Measurements from ENCODE around the gene DMRTC2.
"Not testable (repeated sequence)": the region's sequence is repeated elsewhere in the genome, so short reads cannot be mapped to it uniquely, and the experiment has no call there.

Gene DMRTC2

GRCh38 chr19:41872775-41873647 is 28.2 kb downstream of the DMRTC2 start:
- Histone ChIP-seq H3K36me3 (ENCODE audit: insufficient read depth, low read length) (peaks cover 58% of the 10 kb centered on the region), H3K4me2 (ENCODE audit: insufficient read depth, low read length) (no peak overlapping the region; the same call in 1 of the 2 replicates), H3K9me3 (ENCODE audit: insufficient read depth, low read length, severe bottlenecking) (no peaks in the 10 kb centered on the region), H2AFZ (ENCODE audit: low read depth, low read length) (no peak overlapping the region), H3K27ac (ENCODE audit: low read length) (peak overlapping the region; percentile 98), H4K20me1 (ENCODE audit: insufficient read depth, low read length) (peaks cover 37% of the 10 kb centered on the region), H3K9ac (ENCODE audit: low read depth, low read length) (0 out of 2 replicates have a peak overlapping the region, but pooled peaks have one; percentile 48), H3K79me2 (ENCODE audit: insufficient read depth, low read length) (peaks cover 34% of the 10 kb centered on the region), H3K4me1 (ENCODE audit: insufficient read depth, low read length) (peaks cover 99% of the 10 kb centered on the region), H3K4me3 (ENCODE audit: low read depth in 1 of 2, low read length in 2 of 2) (no peak overlapping the region), H3K27me3 (ENCODE audit: insufficient read depth, low read length, poor library complexity) (no peaks in the 10 kb centered on the region)
- DNase-seq (peak; percentile 72), ATAC-seq (ENCODE audit: insufficient read depth, low read depth) (no peak)
- no peak for TF ChIP-seq EZH2 (IDR thresholded peaks at IDR 0.05; ENCODE audit: borderline replicate concordance, low read depth, low read length, severe bottlenecking)
- TF ChIP-seq, protein P1, sequence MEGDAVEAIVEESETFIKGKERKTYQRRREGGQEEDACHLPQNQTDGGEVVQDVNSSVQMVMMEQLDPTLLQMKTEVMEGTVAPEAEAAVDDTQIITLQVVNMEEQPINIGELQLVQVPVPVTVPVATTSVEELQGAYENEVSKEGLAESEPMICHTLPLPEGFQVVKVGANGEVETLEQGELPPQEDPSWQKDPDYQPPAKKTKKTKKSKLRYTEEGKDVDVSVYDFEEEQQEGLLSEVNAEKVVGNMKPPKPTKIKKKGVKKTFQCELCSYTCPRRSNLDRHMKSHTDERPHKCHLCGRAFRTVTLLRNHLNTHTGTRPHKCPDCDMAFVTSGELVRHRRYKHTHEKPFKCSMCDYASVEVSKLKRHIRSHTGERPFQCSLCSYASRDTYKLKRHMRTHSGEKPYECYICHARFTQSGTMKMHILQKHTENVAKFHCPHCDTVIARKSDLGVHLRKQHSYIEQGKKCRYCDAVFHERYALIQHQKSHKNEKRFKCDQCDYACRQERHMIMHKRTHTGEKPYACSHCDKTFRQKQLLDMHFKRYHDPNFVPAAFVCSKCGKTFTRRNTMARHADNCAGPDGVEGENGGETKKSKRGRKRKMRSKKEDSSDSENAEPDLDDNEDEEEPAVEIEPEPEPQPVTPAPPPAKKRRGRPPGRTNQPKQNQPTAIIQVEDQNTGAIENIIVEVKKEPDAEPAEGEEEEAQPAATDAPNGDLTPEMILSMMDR (IDR thresholded peaks at IDR 0.05; ENCODE audit: borderline replicate concordance, extremely low read depth, low read length, poor library complexity, severe bottlenecking): peak; percentile 91

GRCh38 chr19:41875973-41876372 is 31.1 kb downstream of the DMRTC2 start:
- Histone ChIP-seq H3K4me2 (ENCODE audit: insufficient read depth, low read length) (peak overlapping the region; percentile 52), H3K36me3 (ENCODE audit: insufficient read depth, low read length) (peaks cover 57% of the 10 kb centered on the region), H3K79me2 (ENCODE audit: insufficient read depth, low read length) (peaks cover 33% of the 10 kb centered on the region), H3K4me1 (ENCODE audit: insufficient read depth, low read length) (peaks cover 97% of the 10 kb centered on the region), H3K27ac (ENCODE audit: low read length) (peak overlapping the region; percentile 98), H3K9ac (ENCODE audit: low read depth, low read length) (peak overlapping the region; percentile 83), H4K20me1 (ENCODE audit: insufficient read depth, low read length) (peaks cover 17% of the 10 kb centered on the region), H3K4me3 (ENCODE audit: low read depth in 1 of 2, low read length in 2 of 2) (peak overlapping the region in 1 of 2 experiments; percentile 44; a peak in 2 of 4 replicates)
- not testable (repeated sequence) for H3K27me3 ChIP-seq (ENCODE audit: insufficient read depth, low read length, poor library complexity); H2AFZ ChIP-seq (ENCODE audit: low read depth, low read length); ATAC-seq (ENCODE audit: insufficient read depth, low read depth); DNase-seq; H3K9me3 ChIP-seq (ENCODE audit: insufficient read depth, low read length, severe bottlenecking)

GRCh38 chr19:41876847-41877832 is 32.3 kb downstream of the DMRTC2 start, which contains the start of gene CD79A:
Gene CD79A (plus strand): TSS chr19:41877279. CDS start chr19:41877305, 26 bp downstream.
- Histone ChIP-seq H3K4me2 (ENCODE audit: insufficient read depth, low read length) (peak within 1 kb of the TSS; percentile 96), H3K79me2 (ENCODE audit: insufficient read depth, low read length) (peaks cover 39% of the 10 kb centered on the region), H3K9me3 (ENCODE audit: insufficient read depth, low read length, severe bottlenecking) (no peaks in the 10 kb centered on the region), H3K4me3 (ENCODE audit: low read depth in 1 of 2, low read length in 2 of 2) (peak within 1 kb of the TSS; percentile 42 to 80), H3K4me1 (ENCODE audit: insufficient read depth, low read length) (peaks cover 94% of the 10 kb centered on the region), H3K36me3 (ENCODE audit: insufficient read depth, low read length) (peaks cover 50% of the 10 kb centered on the region), H3K27ac (ENCODE audit: low read length) (peak within 1 kb of the TSS; percentile 98), H3K9ac (ENCODE audit: low read depth, low read length) (peak within 1 kb of the TSS; percentile 83), H2AFZ (ENCODE audit: low read depth, low read length) (peak within 1 kb of the TSS; percentile 10; the same call in 1 of the 2 replicates), H4K20me1 (ENCODE audit: insufficient read depth, low read length) (peaks cover 8% of the 10 kb centered on the region), H3K27me3 (ENCODE audit: insufficient read depth, low read length, poor library complexity) (no peaks in the 10 kb centered on the region)
- no peak for TF ChIP-seq EZH2 (IDR thresholded peaks at IDR 0.05; ENCODE audit: borderline replicate concordance, low read depth, low read length, severe bottlenecking)
- TF ChIP-seq, protein P1 (IDR thresholded peaks at IDR 0.05; ENCODE audit: borderline replicate concordance, extremely low read depth, low read length, poor library complexity, severe bottlenecking): peak; percentile 7
- DNase-seq (peak; percentile 96), ATAC-seq (ENCODE audit: insufficient read depth, low read depth) (peak; percentile 80)
